ELF-1 (cell line): ENCODE data around the gene CCDC192.

ENCODE experiments used
- DNase-seq: peaks from one replicate; pipeline ENCODE4 v3.0.0-alpha.2; 2016; ENCODE audit warnings: low read depth, low spot score

Gene CCDC192

DNA sequence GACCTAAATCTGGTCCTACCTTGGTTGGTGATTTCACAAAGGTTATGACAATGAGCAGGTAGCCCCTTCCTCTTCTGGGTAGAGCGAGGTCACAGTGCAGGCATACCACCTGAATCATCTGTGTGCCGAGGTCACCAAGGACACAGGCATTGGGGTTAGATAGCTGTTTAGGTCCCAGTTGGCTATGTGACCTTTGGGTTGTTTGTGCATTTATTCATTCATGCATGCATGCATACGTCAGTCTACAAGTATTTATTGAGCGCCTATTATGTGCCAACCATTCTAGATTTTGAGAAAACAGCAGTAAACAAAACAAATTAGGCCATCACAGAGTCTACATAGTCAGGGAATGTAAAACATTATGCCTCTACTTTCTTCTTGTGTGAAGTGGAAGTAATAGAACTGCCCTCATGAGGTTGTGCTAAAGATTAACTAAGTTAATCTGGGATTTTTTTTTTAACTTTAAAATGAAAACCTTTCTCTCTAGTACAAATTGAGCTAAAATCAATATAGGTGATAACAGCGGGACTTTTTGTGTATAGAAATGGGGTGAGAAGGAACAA, 275.6 kb downstream of the CCDC192 start:
- no peak for DNase-seq

DNA sequence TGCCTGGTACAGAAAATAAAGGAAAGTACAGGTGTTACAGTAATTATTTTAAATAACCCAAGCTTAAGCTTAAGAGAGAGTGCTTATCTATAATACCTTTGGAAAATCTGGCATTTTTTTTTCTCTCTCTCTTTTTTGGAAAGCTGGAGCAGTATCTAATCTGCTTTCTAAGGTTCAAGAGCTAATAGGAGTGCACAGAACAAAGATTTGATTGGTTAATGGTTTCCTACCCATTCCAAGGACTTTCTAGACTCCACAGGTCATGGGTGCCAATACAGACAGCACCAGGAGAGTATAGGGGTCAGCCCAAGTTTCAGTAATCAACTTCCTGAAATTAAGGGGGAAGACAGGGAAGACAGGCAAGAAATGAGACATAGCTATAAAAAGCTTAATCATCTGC, 276.3 kb downstream of the CCDC192 start:
- no peak for DNase-seq

DNA sequence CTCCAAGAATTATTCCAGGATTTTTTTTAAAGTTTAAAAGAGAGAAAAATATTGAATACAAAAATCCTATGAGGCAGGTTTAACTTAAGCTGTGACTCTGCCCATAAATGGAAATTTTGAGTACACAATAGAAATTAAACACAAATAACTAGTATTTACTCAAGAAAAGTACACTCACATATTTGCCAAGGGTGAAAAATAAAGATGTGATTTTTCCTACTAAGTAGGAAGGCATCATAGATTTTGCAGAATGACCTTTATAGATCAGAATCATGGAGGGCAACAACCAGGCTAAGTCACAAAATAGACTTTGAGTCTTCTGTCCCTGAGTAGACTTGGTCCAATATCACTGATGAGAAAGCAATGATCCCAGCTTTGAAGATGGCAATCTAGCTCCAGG, 277.7 kb downstream of the CCDC192 start:
- DNase-seq: no peak

DNA sequence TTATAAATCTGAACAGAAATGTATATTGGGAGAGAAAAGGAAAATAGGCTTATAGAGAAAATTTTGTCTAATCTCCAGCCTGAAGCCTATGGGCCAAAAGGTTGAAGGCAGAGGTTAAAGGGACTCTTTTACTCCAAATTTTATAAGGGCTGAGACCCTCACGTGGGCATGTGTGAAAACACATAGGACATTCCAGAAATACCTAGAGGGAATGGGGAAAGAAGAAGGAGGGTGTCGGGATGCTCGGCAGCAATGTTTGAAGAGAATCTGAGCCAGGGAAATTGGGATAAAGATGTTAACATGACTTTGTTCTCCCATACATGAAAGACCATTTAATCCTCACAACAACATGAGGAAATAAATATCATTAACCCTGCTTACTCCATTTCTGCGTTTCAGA, 278.3 kb downstream of the CCDC192 start:
- no peak for DNase-seq

DNA sequence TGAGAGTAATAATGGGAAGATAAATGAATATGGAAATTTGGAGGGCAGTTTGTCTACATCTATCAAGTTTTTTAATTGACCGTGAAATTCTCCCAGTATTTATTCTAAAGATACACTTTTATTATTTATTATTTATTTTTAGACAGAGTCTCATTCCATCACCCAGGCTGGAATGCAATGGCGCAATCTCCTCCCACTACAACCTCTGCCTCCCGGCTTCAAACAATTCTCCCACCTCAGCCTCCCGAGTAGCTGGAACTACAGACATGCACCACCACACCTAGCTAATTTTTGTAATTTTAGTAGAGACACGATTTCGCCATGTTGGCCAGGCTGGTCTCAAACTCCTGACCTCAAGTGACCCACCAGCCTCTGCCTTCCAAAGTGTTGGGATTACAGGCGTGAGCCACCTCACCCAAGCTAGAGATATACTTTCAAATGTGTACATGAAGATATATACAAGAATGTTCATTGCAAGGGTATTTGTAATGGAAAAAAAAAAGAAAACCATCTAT, 282.7 kb downstream of the CCDC192 start:
- DNase-seq: no peak

DNA sequence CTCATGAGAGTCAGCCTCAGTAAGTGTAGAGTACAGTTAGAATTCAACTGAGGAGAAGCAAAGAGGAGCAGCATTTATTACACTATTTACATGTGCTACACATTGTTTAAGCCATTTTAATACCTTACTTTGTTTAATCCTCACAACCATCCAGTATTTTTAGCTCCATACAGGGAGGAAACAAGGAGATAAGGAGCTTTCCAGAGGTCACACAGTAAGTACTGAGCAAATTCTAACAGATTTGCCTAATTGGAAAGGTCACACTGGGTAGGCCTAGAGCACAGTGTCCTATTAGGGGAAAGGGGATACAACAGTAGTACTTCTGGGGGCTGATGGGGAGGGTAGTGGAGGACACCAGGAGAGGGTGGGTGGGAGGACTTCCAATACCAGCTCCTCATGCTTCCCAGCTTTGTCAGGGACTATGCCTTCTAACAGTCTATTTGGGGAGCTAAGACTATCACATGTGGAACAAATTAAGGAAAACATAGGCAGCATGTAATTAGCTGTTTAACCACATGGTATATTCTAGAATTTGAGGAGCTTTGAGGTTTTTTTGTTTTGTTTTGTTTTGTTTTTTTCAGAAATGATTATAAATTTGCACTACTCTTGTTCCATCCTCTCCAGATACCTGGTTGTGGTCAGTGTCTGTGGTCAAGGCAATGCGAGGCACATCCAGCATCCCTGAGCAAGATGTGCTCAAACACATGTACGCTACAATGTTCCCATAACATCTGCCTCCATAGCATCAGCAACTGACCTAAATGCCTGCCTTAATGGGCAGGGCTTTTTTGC, 284.4 kb downstream of the CCDC192 start:
- no peak for DNase-seq

DNA sequence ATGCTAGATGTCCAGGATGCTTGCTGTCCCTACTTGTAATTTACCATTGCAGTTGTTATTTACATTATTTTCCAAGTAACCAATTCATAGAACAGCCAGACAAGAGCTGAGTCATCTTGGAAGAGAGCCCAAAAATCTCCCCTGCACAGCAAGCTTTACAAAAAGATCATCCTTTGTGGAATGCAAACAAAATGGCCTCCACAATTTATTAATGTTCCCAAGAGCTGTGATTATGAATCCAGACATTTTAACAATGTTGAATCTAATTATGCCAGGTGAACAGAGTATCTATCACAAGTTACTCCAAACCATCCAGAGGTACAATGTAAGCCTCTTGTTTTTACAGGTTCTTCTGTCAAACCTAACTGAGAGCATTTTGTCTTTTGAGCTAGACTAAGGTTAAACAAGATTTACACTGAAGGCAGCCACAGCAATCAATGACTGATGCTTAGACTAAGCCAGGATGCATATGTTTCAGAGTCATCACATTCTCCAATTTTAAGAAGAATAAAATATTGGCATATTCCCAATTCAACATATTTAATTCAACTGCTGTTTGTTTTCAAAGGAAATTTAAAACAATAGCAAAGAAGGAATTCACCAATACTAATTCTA, 285.1 kb downstream of the CCDC192 start:
- no peak for DNase-seq
